NB4 (cell line): ENCODE results near the gene PPP1R9A.

Experiments used
- DNase-seq: peaks from one replicate; pipeline ENCODE4 v3.0.0; 2010; ENCODE audit warnings: low read depth
- H3K4me3 ChIP-seq: one replicate; pipeline ENCODE4 v1.5.1; 2011; ENCODE audit warnings: mild to moderate bottlenecking, low read depth, low read length, moderate library complexity
- MYC ChIP-seq: IDR thresholded peaks from 2 replicates; pipeline ENCODE4 v1.6.1; 2011; ENCODE audit warnings: low read depth, low read length
- POLR2A ChIP-seq: IDR thresholded peaks from 2 replicates; pipeline ENCODE4 v1.6.1; 2011; ENCODE audit warnings: mild to moderate bottlenecking; ENCODE audit not compliant: insufficient read length; ENCODE audit errors: extremely low read depth
- TF ChIP-seq, protein P1 (sequence below): IDR thresholded peaks from one replicate; pipeline ENCODE4 v1.5.1; 2012; ENCODE audit warnings: low read depth, low read length
- TF ChIP-seq, protein P2 (sequence below): IDR thresholded peaks from 2 replicates; pipeline ENCODE4 v1.6.1; 2011; ENCODE audit warnings: low read depth, low read length

The PPP1R9A gene

DNA sequence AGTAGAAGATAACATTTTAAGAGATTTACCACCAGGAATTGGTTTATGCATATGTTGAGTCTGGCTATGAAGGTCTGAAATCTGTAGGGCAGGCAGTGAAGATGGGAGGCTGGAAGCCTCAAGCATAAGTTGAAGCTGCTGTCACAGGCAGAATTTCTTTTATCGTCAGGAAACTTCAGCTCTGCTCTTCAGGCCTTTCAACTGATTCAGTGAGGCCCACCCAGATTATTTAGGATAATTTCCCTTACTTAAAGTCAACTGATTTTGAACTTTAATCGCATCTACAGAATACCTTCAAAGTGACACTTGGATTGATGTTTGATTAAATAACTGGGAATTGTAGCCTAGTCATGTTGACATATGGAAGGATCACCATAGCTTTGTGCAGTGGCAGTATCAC is 190.5 kb downstream of the PPP1R9A start:
- no peak overlapping the region for H3K4me3 ChIP-seq
- TF ChIP-seq MYC = no peak
- no peak for DNase-seq

DNA sequence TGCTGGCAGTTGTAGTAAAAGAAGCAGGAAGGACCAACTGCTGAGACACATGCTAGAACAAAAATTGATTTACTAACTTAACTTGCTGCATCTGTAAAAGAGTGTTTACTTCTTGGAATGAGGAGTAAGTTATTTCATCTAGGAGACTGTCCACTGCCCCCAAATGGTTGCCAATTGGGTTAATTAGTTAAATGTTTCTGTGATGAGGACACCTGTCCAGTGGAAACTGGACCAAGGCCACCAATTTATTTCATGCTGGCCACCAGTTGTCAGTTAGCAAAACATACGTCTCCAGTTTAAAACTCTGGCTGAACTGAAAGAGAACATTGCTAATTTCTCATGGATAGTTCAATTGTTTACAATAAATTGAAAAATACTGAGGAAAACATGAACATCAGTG is 191.7 kb downstream of the PPP1R9A start:
- no peak for DNase-seq
- no peak overlapping the region for H3K4me3 ChIP-seq
- TF ChIP-seq, protein P1, sequence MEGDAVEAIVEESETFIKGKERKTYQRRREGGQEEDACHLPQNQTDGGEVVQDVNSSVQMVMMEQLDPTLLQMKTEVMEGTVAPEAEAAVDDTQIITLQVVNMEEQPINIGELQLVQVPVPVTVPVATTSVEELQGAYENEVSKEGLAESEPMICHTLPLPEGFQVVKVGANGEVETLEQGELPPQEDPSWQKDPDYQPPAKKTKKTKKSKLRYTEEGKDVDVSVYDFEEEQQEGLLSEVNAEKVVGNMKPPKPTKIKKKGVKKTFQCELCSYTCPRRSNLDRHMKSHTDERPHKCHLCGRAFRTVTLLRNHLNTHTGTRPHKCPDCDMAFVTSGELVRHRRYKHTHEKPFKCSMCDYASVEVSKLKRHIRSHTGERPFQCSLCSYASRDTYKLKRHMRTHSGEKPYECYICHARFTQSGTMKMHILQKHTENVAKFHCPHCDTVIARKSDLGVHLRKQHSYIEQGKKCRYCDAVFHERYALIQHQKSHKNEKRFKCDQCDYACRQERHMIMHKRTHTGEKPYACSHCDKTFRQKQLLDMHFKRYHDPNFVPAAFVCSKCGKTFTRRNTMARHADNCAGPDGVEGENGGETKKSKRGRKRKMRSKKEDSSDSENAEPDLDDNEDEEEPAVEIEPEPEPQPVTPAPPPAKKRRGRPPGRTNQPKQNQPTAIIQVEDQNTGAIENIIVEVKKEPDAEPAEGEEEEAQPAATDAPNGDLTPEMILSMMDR = no peak
- TF ChIP-seq, protein P2, sequence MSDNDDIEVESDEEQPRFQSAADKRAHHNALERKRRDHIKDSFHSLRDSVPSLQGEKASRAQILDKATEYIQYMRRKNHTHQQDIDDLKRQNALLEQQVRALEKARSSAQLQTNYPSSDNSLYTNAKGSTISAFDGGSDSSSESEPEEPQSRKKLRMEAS = no peak
- TF ChIP-seq POLR2A (no peak), MYC (no peak)

DNA sequence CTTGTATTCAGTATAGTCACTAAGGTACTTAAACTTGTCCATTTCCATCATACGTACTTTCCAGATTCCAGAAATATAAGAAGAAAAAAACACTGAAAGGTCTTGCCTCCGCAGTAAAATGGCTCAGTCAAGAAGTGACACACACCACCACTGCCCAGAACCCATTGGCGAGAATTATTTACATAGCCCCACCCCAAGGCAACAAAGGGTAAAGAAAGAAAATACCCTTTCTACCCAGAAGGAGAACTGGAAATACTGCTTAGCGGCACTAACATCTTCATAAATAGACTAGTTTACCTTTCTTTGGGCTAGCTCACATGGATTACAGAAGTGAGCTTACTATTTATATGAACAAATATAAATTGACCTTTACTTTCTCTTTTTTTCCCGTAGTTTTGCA is 194.0 kb downstream of the PPP1R9A start:
- TF ChIP-seq POLR2A (no peak), MYC (no peak)
- TF ChIP-seq, protein P1 = no peak
- TF ChIP-seq, protein P2 = no peak
- H3K4me3 ChIP-seq = no peak overlapping the region
- no peak for DNase-seq

DNA sequence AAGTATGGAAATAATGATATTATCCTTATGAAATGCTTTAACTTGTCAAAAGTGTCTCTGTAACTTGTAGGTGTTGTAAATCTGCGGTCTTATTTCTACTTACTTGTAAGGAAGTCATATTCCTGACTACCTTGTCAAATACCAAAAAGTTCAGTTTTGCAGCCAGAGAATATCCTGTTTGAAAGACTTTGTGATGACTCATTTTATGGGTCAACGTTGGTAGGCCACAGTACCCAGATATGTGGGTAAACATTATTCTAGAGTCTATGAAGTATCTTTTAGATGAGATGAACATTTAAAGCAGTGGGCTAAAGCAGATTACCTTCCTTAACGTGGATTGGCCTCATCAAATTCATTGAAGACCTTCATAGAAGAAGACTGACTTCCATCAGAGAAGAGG is 195.3 kb downstream of the PPP1R9A start:
- no peak overlapping the region for H3K4me3 ChIP-seq
- TF ChIP-seq POLR2A (no peak), MYC (no peak)
- TF ChIP-seq, protein P2 = no peak
- TF ChIP-seq, protein P1 = no peak
- DNase-seq = peak; percentile 18

DNA sequence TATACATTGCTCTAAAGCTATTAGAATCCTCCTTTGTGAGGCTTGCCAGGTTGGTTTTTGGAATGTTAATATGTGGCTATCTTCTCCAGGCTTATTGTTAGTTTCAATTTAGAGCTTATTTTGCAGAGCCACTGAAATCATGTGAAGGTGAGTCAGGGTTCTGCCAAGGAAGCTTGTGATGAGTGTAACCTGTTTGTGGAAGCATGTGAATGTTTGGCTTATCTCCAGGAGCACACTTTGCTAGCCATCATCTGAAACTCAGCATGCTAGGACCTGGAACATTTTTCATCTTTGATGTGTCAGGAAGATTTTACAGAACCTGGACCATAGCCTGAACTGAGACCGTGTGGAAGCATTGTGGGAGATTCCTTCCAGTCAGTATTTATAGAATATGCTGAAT is 197.3 kb downstream of the PPP1R9A start:
- H3K4me3 ChIP-seq = no peak overlapping the region
- DNase-seq = no peak
- TF ChIP-seq MYC (no peak), POLR2A (no peak)
- TF ChIP-seq, protein P1 = no peak
- TF ChIP-seq, protein P2 = no peak

DNA sequence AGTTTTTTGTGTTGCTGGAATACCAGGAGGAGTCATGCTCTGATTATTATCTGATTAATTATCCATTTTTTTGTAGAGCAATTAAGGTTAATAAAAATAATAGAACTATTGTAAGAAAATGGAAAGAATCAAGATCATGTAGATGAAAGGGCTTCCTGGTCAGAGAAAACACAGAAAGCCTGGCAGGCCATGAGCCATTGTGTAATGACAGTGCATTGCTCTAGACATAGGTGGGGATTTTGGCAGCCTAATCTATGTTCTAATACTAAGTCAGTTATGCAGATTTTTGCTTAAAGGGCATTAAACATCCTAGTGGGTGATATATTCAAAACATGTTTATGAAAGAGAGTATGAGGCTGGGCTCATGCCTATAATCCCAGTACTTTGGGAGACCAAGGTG is 198.2 kb downstream of the PPP1R9A start:
- TF ChIP-seq POLR2A = no peak
- TF ChIP-seq, protein P2 = no peak
- TF ChIP-seq MYC = no peak
- TF ChIP-seq, protein P1 = no peak
- no peak for DNase-seq

More for the DNA sequence above, 198.2 kb downstream of the PPP1R9A start:
- no peak overlapping the region for H3K4me3 ChIP-seq
